RWPE2 (cell line): Measurements from ENCODE around the gene LBX2.
A peak's percentile ranks its signal among the peaks of the same experiment; 100 is the strongest.

Source experiments
- ATAC-seq: fragments of 200-7000 bp; cut with Tn5 transposase; 3 replicates; pipeline ENCODE4 v1.9.1; 2021; ENCODE audit warnings: low read depth
- DNase-seq: peaks from one replicate; pipeline ENCODE4 v3.0.0-alpha.2; 2020; ENCODE audit warnings: low spot score
- H3K27ac ChIP-seq: fragments of 450-650 bp; 2 replicates; pipeline ENCODE4 v1.5.1; 2017; ENCODE audit warnings: mild to moderate bottlenecking; ENCODE audit not compliant: poor library complexity, severe bottlenecking
- H3K27me3 ChIP-seq: fragments of 250-450 bp; sonication (Bioruptor Pico); 2 replicates; pipeline ENCODE4 v1.5.1; 2021; ENCODE audit warnings: mild to moderate bottlenecking, moderate library complexity; ENCODE audit not compliant: insufficient read depth, poor library complexity, severe bottlenecking
- H3K36me3 ChIP-seq: fragments of 250-450 bp; sonication (Bioruptor Pico); 2 replicates; pipeline ENCODE4 v1.5.1; 2020; ENCODE audit warnings: low read depth, mild to moderate bottlenecking, moderate library complexity
- H3K4me1 ChIP-seq: fragments of 250-450 bp; sonication (Bioruptor Pico); 2 replicates; pipeline ENCODE4 v1.5.1; 2021; ENCODE audit warnings: mild to moderate bottlenecking, moderate library complexity; ENCODE audit not compliant: insufficient read depth, poor library complexity, severe bottlenecking
- H3K4me3 ChIP-seq: fragments of 250-450 bp; sonication (Bioruptor Pico); 2 replicates; pipeline ENCODE4 v1.5.1; 2021; ENCODE audit warnings: mild to moderate bottlenecking, moderate library complexity; ENCODE audit not compliant: severe bottlenecking
- H3K9me3 ChIP-seq: fragments of 250-450 bp; sonication (Bioruptor Pico); 2 replicates; pipeline ENCODE4 v1.5.1; 2021; ENCODE audit warnings: mild to moderate bottlenecking, moderate library complexity; ENCODE audit not compliant: severe bottlenecking
- CTCF ChIP-seq: fragments of 450-650 bp; IDR thresholded peaks from one replicate; pipeline ENCODE4 v1.5.1; 2017; ENCODE audit warnings: mild to moderate bottlenecking, moderate library complexity; ENCODE audit not compliant: poor library complexity, severe bottlenecking

The LBX2 gene

GRCh38 chr2:74450570-74451190 lies 48.7 kb downstream of the LBX2 start:
- ATAC-seq = no peak
- Histone ChIP-seq H3K4me3 (no peak overlapping the region), H3K4me1 (peaks cover 3% of the 10 kb centered on the region), H3K27me3 (no peaks in the 10 kb centered on the region), H3K36me3 (no peaks in the 10 kb centered on the region), H3K9me3 (no peaks in the 10 kb centered on the region), H3K27ac (no peak overlapping the region)
- DNase-seq = no peak
- TF ChIP-seq CTCF = no peak

GRCh38 chr2:74448771-74449170 lies 50.6 kb downstream of the LBX2 start:
- H3K4me3 ChIP-seq = no peak overlapping the region
- H3K27ac ChIP-seq = no peak overlapping the region
- no peaks in the 10 kb centered on the region for H3K36me3 ChIP-seq
- TF ChIP-seq CTCF = no peak
- no peaks in the 10 kb centered on the region for H3K27me3 ChIP-seq
- ATAC-seq = peak; percentile 55
- H3K4me1 ChIP-seq = peaks cover 6% of the 10 kb centered on the region
- no peaks in the 10 kb centered on the region for H3K9me3 ChIP-seq
- DNase-seq = no peak
